Ovary (tissue), 9 donors: ENCODE data around the gene CTDSP2. TPM values are rescaled to one million over a fixed set of nuclear protein-coding genes. Genes with fewer than 3 reads are reported as not detected.

ENCODE experiments used
- DNase-seq, 5 donors: peaks; one replicate each; pipeline ENCODE4 v3.0.0-alpha.2; 2019 to 2020
- H3K27ac ChIP-seq, 2 donors: fragments of 200-600 bp; one replicate each; pipeline versions ENCODE4 v1.5.1 to v1.8.0; 2019 to 2022
- H3K27me3 ChIP-seq: fragments of 200-600 bp; one replicate; pipeline ENCODE4 v1.8.0; 2022
- H3K36me3 ChIP-seq: fragments of 200-600 bp; sonication (generic); one replicate; pipeline ENCODE4 v1.5.1; 2019
- H3K4me1 ChIP-seq: one replicate; pipeline ENCODE4 v1.8.1; 2013; ENCODE audit warnings: mild to moderate bottlenecking, moderate library complexity; ENCODE audit not compliant: insufficient read depth
- H3K4me3 ChIP-seq: fragments of 200-600 bp; sonication (generic); one replicate; pipeline ENCODE4 v1.5.1; 2017
- H3K9me3 ChIP-seq, 2 donors: fragments of 200-600 bp in 1 of 2; sonication (generic) in 1 of 2; one replicate each; pipeline versions ENCODE4 v1.5.1 to v1.8.1; 2013 to 2019; ENCODE audit warnings: mild to moderate bottlenecking in 1 of 2, moderate library complexity in 1 of 2
- EP300 ChIP-seq: sonication (generic); formaldehyde crosslinking; IDR thresholded peaks from one replicate; pipeline ENCODE4 v1.6.1; 2017; ENCODE audit warnings: antibody characterized with exemption
- POLR2A ChIP-seq: fragments of 450-650 bp; IDR thresholded peaks from one replicate; pipeline ENCODE4 v1.6.1; 2017; ENCODE audit warnings: antibody characterized with exemption, mild to moderate bottlenecking, moderate library complexity
- WGBS, 3 donors: extraction: QIAGEN DNeasy Blood & Tissue Kit in 1 of 3; methylation state at CpG; one replicate each; pipeline versions ENCODE4 v1.1.5 to v1.1.7; 2013 to 2017; 5-methylcytosine and 5-hydroxymethylcytosine counted together
- intact Hi-C, 4 donors: fragments of 100-400 bp; cut with DNase I; formaldehyde crosslinking; loops; one replicate each; pipeline versions ENCODE4 v1.11.0 to v1.15.1; 2022 to 2023
- polyA plus RNA-seq, 2 donors: library from polyadenylated mRNA; stranded (reverse); fragments of 200-250 nt in 1 of 2; fragments of 350-450 nt in 1 of 2; fragmentation: Illumina TruSeq in 1 of 2; extraction: RNeasy Lipid Tissue Mini Kit (QIAGEN cat#74804) in 1 of 2; gene quantifications; one replicate each; pipeline ENCODE4 v1.2.3, GENCODE V29; 2013 to 2014
- total RNA-seq, 7 donors: library from RNA; depleted of rRNA in 2 of 7; stranded (reverse); fragments of >200 nt in 2 of 7; fragmentation: NEBNext Ultra II Directional in 3 of 7; extraction: Animal tissue kit (Norgen Biotek cat#: 25700) in 3 of 7; gene quantifications; one replicate each; pipeline versions ENCODE4 v1.1.0 to v1.2.4, GENCODE V29; 2016 to 2023
- TF ChIP-seq, protein P1 (sequence below), 3 donors: fragments of 450-650 bp in 2 of 3; fragments of 200-600 bp in 1 of 3; IDR thresholded peaks; one replicate each; pipeline versions ENCODE4 v1.5.1 to v1.8.0; 2016 to 2022; ENCODE audit warnings: antibody characterized with exemption in 3 of 3, mild to moderate bottlenecking in 1 of 3
- donor health status: DM: no; HTN: no; CAD: no; lungs with moderate emphysema.
- donor health status: DM: no; HTN: no; CAD: no.
- donor health status: Bipolar disorder and iron deficiency.
- donor health status: DM: yes; HTN: yes; CAD: no.
- donor health status: DM: no; HTN: no; CAD: no.
- donor health status: DM: yes; HTN: yes; CAD: no.

Gene CTDSP2
- total and polyA plus RNA-seq, 9 donors = 73.1 to 212 (median 166) TPM

DNA sequence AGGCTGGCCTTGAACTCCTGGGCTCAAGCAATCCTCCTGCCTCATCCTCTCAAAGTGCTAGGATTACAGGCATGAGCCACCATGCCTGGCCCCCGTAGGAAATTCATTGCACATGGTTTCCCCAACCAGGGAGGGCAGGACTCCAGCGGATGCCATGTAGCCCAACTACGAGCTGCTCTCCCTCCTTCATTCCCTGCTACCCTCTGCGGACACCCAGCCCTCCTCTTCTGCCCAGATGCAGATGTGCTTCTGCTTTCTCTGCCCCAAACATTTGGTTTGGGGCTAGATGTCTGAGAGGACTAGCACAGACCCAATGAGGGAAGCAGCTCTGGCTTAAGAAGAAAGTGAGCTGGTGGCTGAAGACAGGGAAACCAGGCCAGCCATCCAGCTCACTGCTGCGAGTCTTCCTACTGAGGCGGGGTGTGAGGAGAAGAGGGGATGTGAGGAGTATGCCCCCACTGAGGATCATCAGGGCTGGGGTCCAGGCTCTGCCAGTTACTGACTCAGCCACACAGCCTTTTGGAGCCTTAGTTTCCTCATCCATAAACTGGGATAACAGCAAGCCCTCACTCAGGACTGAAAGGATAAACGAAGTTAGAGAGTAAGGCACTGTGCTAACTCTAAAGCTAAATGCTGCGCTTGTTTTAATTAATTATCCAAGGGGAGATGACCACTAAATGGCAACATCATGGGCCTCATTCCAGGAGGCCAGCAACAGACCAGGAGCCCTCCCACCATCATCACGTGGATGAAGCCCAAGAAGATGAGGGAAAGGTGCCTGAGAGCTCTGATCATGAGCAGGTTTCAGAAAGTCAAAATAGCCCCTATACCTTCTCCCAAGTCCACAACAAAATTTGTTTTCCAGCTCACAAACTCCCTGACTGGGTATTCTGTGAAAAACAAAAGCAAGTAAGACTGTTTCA, 10.9 kb downstream of the CTDSP2 start:
- TF ChIP-seq POLR2A (no peak), EP300 (no peak)
- TF ChIP-seq, protein P1, sequence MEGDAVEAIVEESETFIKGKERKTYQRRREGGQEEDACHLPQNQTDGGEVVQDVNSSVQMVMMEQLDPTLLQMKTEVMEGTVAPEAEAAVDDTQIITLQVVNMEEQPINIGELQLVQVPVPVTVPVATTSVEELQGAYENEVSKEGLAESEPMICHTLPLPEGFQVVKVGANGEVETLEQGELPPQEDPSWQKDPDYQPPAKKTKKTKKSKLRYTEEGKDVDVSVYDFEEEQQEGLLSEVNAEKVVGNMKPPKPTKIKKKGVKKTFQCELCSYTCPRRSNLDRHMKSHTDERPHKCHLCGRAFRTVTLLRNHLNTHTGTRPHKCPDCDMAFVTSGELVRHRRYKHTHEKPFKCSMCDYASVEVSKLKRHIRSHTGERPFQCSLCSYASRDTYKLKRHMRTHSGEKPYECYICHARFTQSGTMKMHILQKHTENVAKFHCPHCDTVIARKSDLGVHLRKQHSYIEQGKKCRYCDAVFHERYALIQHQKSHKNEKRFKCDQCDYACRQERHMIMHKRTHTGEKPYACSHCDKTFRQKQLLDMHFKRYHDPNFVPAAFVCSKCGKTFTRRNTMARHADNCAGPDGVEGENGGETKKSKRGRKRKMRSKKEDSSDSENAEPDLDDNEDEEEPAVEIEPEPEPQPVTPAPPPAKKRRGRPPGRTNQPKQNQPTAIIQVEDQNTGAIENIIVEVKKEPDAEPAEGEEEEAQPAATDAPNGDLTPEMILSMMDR (IDR thresholded peaks at IDR 0.05) = no peak
- intact Hi-C loops = loop anchor here in 1 of 4 donors (10.0 kb wide), 1 partner anchor 51 kb away; the partner anchor contains the start of gene TSFM

DNA sequence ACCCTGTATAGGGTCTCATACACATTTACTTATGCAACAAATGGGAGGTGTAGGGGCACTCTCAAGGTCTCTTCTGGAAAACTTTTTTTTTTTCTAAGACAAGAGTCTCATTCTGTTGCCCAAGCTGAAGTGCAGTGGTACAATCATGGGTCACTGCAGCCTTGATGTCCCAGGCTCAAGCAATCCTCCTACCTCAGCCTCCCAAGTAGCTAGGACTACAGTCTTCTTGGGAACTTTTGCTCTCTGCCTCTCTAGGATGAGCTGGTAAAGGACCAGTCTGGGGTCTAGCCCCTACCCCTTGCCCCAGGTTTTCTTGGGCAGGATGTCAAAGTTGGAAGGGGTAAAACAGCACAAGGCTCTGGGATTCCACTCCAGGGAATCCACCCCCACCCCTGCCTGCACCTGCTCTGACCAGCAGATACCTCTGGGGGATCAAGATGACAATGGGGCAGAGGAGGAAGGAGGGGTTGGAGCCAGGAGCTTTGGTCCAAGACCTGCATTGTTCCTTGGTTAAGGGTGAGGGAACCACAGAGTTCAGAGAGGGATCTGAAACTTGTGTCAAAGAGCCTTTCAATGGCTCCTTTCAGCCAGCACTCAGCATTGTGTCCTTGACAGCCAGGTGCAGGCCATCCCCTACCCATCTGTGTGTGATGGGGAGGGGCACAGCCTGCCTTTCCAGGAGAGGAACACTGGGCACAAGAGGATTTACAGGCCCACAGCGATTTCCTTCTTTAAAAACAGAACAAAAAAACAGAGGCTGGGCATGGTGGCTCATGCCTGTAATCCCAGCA, 12.2 kb downstream of the CTDSP2 start:
- Histone ChIP-seq H3K27me3 (no peaks in the 10 kb centered on the region), H3K9me3 (no peaks in the 10 kb centered on the region), H3K27ac (peak overlapping the region in 1 of 2 donors; percentile 23), H3K4me3 (no peak overlapping the region), H3K4me1 (peaks cover 66% of the 10 kb centered on the region), H3K36me3 (no peaks in the 10 kb centered on the region)
- 0% methylated on average over 1 of the region's 1 CpG for WGBS, 3 donors
- no peak for TF ChIP-seq POLR2A
- TF ChIP-seq, protein P1 (IDR thresholded peaks at IDR 0.05) = no peak
- no peak for TF ChIP-seq EP300
- intact Hi-C loops = loop anchor here in 3 of 4 donors (5.0 to 10.0 kb wide), 3 partner anchors 37 to 63 kb away; partner anchors contain the start of gene TSFM (in 1 of the 3)
- DNase-seq = no peak

More for the DNA sequence above, 10.9 kb downstream of the CTDSP2 start:
- no peaks in the 10 kb centered on the region for H3K36me3 ChIP-seq
- H3K4me3 ChIP-seq = peak overlapping the region; percentile 25
- DNase-seq = no peak
- H3K4me1 ChIP-seq = peaks cover 66% of the 10 kb centered on the region
- WGBS, 3 donors = 24 to 26% (median 25%) methylated on average over 9 of the region's 9 CpGs
- H3K27me3 ChIP-seq = no peaks in the 10 kb centered on the region
- H3K27ac ChIP-seq = peak overlapping the region in 1 of 2 donors; percentile 58
- no peaks in the 10 kb centered on the region for H3K9me3 ChIP-seq

DNA sequence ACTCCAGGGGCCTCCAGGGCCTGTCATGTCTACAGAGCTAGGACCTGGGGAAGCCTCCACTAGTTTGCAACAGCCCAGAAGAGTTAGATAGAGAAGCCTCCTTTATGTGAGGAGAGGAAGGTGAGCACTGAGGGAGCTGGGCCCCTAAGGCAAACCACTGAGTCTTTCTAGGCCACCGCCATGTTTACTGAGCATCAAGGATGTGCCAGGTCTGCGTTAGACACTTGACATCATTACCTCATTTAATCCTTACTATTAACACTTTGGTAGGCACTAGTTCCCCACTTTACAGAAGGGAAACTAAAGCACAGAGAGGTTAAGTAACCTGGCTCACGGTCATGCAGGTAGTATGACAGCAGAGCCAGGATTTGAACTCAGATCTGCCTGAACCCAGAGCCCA, 12.9 kb downstream of the CTDSP2 start:
- intact Hi-C loops = loop anchor here in 3 of 4 donors (5.0 to 10.0 kb wide), 3 partner anchors 36 to 64 kb away; partner anchors contain the start of gene TSFM (in 1 of the 3)
- peak overlapping the region in 1 of 2 donors; percentile 23 for H3K27ac ChIP-seq
- H3K4me1 ChIP-seq = peaks cover 62% of the 10 kb centered on the region
- no peak for TF ChIP-seq POLR2A
- TF ChIP-seq, protein P1 (IDR thresholded peaks at IDR 0.05) = no peak
- TF ChIP-seq EP300 = no peak
- no peaks in the 10 kb centered on the region for H3K9me3 ChIP-seq
- no peak for DNase-seq
- no peaks in the 10 kb centered on the region for H3K27me3 ChIP-seq
- 57 to 70% (median 63%) methylated on average over 3 of the region's 3 CpGs for WGBS, 3 donors
- H3K4me3 ChIP-seq = no peak overlapping the region
- no peaks in the 10 kb centered on the region for H3K36me3 ChIP-seq

DNA sequence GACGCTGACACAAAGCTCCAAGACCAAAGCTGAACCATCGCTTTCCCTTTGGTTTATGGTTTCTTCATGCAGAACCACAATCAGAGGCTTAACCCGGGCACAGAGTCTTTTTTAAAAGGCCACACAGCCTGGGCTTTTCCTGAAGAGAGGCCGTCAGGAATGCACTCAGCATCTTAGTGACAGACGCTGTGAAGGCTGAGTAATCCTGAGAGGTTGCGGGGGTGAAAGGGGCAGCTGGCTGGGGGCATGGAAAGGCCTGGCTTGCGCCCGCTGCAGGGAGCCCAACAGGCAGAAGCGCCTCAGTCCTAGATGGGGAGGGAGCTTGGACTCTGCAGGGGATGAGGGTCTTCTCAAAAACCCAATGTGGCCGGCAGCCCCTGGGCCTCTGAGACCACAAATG, 13.6 kb downstream of the CTDSP2 start:
- H3K4me1 ChIP-seq = peaks cover 55% of the 10 kb centered on the region
- peak overlapping the region; percentile 18 for H3K4me3 ChIP-seq
- intact Hi-C loops = loop anchor here in 3 of 4 donors (5.0 to 10.0 kb wide), 3 partner anchors 36 to 64 kb away; partner anchors contain the start of gene TSFM (in 1 of the 3)
- 24 to 40% (median 38%) methylated on average over 10 of the region's 10 CpGs for WGBS, 3 donors
- no peaks in the 10 kb centered on the region for H3K36me3 ChIP-seq
- H3K27me3 ChIP-seq = no peaks in the 10 kb centered on the region
- no peaks in the 10 kb centered on the region for H3K9me3 ChIP-seq
- no peak for DNase-seq
- H3K27ac ChIP-seq = peak overlapping the region in 1 of 2 donors; percentile 46
- TF ChIP-seq, protein P1 (IDR thresholded peaks at IDR 0.05) = no peak
- no peak for TF ChIP-seq POLR2A
